Activated CD4-positive, alpha-beta T cell treated with anti-CD3 and anti-CD28 coated beads, Interleukin-2, amount 10 ng/mL, durations not matched to agents 24 days and 14 days (primary cell): ENCODE results near the gene ADGRF4. TPM values are rescaled to one million over a fixed set of nuclear protein-coding genes. Genes with fewer than 3 reads are reported as not detected.
A peak's percentile ranks its signal among the peaks of the same experiment; 100 is the strongest.
"Not testable (repeated sequence)": the region's sequence is repeated elsewhere in the genome, so short reads cannot be mapped to it uniquely, and the experiment has no call there.

ENCODE experiments used
- DNase-seq: peaks from one replicate; pipeline ENCODE4 v3.0.0; 2022
- H3K27ac Mint-ChIP-seq: one replicate; pipeline ENCODE4 v1.8.0; 2022; ENCODE audit warnings: mild to moderate bottlenecking, mixed read lengths
- H3K27me3 Mint-ChIP-seq: one replicate; pipeline ENCODE4 v1.8.0; 2022; ENCODE audit warnings: mixed read lengths
- H3K36me3 Mint-ChIP-seq: one replicate; pipeline ENCODE4 v1.8.0; 2022; ENCODE audit warnings: low read depth, mild to moderate bottlenecking, mixed read lengths
- H3K4me1 Mint-ChIP-seq: one replicate; pipeline ENCODE4 v1.8.0; 2021; ENCODE audit warnings: mixed read lengths
- H3K4me3 Mint-ChIP-seq: one replicate; pipeline ENCODE4 v1.8.0; 2022; ENCODE audit warnings: mild to moderate bottlenecking, moderate library complexity, mixed read lengths
- H3K9me3 Mint-ChIP-seq: one replicate; pipeline ENCODE4 v1.8.0; 2021; ENCODE audit warnings: mixed read lengths
- intact Hi-C: fragments of 100-400 bp; cut with micrococcal nuclease; formaldehyde crosslinking; loops from one replicate; pipeline ENCODE4 v1.15.1; 2023
- total RNA-seq: library from RNA; stranded (reverse); gene quantifications from 2 replicates; pipeline ENCODE4 v1.2.3, GENCODE V29; 2022

ADGRF4 gene
- total RNA-seq, 1 donor from 2014 or later, result not detected

- Mint-ChIP-seq H3K27ac (no peak overlapping the region), H3K9me3 (no peaks in the 10 kb centered on the region), H3K27me3 (peaks cover 9% of the 10 kb centered on the region), H3K4me3 (no peak overlapping the region), H3K4me1 (peaks cover 2% of the 10 kb centered on the region), H3K36me3 (no peaks in the 10 kb centered on the region)
- intact Hi-C loops, result loop anchor here (1.0 to 2.0 kb wide), 2 partner anchors 103 to 319 kb away; no protein-coding TSS in a partner anchor
- DNase-seq, result peak; percentile 63
Measured at GRCh38 chr6:47733879-47734558, 35.6 kb downstream of the ADGRF4 start.

DNA sequence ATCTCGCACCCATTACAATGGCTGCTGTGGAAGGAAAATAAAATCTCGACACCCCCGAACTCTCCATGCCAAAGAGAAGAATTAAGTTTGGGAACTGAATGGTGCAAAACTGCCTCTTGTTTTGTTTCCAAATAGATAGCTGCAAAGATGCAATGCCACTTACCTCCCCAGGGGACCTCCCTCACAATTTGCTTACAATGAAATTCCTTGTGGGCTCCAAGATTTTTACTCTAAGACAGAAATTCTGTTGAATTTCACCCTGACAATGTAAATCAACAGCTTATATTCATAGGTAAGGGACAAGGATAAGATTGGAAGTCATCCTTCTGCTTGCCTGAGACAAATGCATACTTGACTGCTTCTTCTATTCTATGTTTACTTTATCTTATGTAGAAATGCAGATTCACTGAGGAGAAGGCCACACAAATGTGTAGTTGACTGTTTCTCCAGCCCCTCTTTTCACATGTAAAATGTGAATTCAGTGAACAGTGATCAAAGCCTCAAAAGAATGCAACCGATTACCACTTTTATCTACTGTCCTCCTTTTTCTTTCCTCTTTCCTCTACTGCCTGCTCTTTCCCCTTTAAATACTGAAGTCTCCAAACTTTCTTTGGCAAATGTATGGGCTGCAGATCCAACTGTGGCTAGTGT, 36.6 kb downstream of the ADGRF4 start:
- intact Hi-C loops, result loop anchor here (1.0 to 2.0 kb wide), 2 partner anchors 104 to 320 kb away; no protein-coding TSS in a partner anchor
- Mint-ChIP-seq H3K27me3 (peaks cover 9% of the 10 kb centered on the region), H3K9me3 (no peaks in the 10 kb centered on the region)

GRCh38 chr6:47736083-47736700, 37.8 kb downstream of the ADGRF4 start:
- Mint-ChIP-seq H3K27ac (no peak overlapping the region), H3K4me1 (no peaks in the 10 kb centered on the region), H3K27me3 (peaks cover 9% of the 10 kb centered on the region), H3K9me3 (no peaks in the 10 kb centered on the region), H3K4me3 (no peak overlapping the region), H3K36me3 (no peaks in the 10 kb centered on the region)
- DNase-seq, result no peak
- intact Hi-C loops, result no loop called here

More for the DNA sequence above, 36.6 kb downstream of the ADGRF4 start:
- H3K36me3 Mint-ChIP-seq, result no peaks in the 10 kb centered on the region
- H3K4me3 Mint-ChIP-seq, result no peak overlapping the region
- H3K27ac Mint-ChIP-seq, result no peak overlapping the region
- DNase-seq, result no peak
- no peaks in the 10 kb centered on the region for H3K4me1 Mint-ChIP-seq

DNA sequence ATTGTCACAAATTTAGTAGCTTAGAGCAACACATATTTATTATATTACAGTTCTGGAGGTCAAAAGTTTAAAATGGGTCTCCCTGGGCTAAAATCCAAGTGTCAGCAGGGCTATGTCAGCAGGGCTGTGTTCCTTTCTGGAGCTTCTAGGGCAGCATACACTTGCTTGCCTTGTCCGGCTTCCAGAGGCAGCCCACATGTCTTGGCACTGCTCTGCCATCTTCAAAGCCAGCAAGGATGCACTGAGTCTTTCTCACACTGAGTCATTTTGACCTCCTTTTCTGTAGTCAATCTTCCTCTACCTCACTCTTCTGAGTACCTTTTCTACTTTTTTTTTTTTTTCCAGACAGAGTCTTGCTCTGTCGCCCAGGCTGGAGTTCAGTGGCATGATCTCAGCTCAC, 39.0 kb downstream of the ADGRF4 start:
- Mint-ChIP-seq H3K27ac (no peak overlapping the region), H3K36me3 (no peaks in the 10 kb centered on the region), H3K4me3 (no peak overlapping the region), H3K9me3 (no peaks in the 10 kb centered on the region), H3K27me3 (peaks cover 9% of the 10 kb centered on the region), H3K4me1 (peaks cover 3% of the 10 kb centered on the region)
- no peak for DNase-seq
- intact Hi-C loops, result no loop called here

- no peaks in the 10 kb centered on the region for H3K36me3 Mint-ChIP-seq
Measured at GRCh38 chr6:47740714-47741113, 42.3 kb downstream of the ADGRF4 start.

DNA sequence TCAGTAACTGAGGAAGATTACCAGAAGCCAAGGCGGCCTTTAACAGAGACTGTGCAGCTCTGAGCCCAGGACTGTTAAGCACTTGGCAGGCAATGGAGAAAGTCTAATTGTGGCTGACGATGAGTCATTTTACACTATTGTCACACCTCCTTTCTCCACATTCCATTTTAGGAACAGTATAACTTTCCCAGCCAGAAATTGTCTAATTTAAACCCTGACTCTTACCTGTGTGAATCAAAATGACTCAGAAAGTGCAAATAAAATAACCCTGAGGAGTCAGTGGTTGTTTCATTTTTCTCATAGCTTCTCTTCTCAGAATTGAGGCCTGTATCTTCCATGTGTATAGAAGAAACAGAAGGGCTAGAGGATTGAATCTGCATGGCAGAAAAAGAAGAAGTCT, 43.4 kb downstream of the ADGRF4 start:
- H3K36me3 Mint-ChIP-seq, result no peaks in the 10 kb centered on the region
- H3K4me3 Mint-ChIP-seq, result no peak overlapping the region
- H3K27ac Mint-ChIP-seq, result no peak overlapping the region
- DNase-seq, result no peak
- peaks cover 3% of the 10 kb centered on the region for H3K4me1 Mint-ChIP-seq
- peaks cover 5% of the 10 kb centered on the region for H3K9me3 Mint-ChIP-seq
- no peaks in the 10 kb centered on the region for H3K27me3 Mint-ChIP-seq
- intact Hi-C loops, result no loop called here

More at GRCh38 chr6:47740714-47741113, 42.3 kb downstream of the ADGRF4 start:
- intact Hi-C loops, result no loop called here
- Mint-ChIP-seq H3K27me3 (peaks cover 2% of the 10 kb centered on the region), H3K4me1 (peaks cover 3% of the 10 kb centered on the region), H3K4me3 (no peak overlapping the region), H3K27ac (no peak overlapping the region), H3K9me3 (peaks cover 5% of the 10 kb centered on the region)
- DNase-seq, result no peak

DNA sequence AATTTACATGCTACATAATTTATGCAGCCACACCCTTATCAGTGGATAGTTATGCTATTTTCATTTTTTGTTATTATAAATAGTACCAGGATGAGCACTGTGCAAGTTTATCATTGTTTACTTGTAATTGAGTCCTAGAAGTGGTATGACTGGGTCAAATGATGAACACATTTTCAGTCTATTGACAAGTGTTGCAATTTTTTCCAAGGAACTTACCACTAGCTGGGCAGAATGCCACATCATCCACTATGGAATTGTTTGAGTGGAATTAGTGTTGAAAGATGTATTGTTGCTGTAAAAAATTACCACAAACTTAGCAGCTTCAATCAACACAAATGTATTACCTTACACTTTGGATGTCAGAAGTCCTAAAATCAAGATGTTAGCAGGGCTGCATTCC, 45.4 kb downstream of the ADGRF4 start:
- no peaks in the 10 kb centered on the region for H3K36me3 Mint-ChIP-seq
- intact Hi-C loops, result no loop called here
- no peak overlapping the region for H3K27ac Mint-ChIP-seq
- H3K9me3 Mint-ChIP-seq, result peaks cover 5% of the 10 kb centered on the region
- no peaks in the 10 kb centered on the region for H3K27me3 Mint-ChIP-seq
- no peak overlapping the region for H3K4me3 Mint-ChIP-seq
- DNase-seq, result no peak
- H3K4me1 Mint-ChIP-seq, result peaks cover 3% of the 10 kb centered on the region

DNA sequence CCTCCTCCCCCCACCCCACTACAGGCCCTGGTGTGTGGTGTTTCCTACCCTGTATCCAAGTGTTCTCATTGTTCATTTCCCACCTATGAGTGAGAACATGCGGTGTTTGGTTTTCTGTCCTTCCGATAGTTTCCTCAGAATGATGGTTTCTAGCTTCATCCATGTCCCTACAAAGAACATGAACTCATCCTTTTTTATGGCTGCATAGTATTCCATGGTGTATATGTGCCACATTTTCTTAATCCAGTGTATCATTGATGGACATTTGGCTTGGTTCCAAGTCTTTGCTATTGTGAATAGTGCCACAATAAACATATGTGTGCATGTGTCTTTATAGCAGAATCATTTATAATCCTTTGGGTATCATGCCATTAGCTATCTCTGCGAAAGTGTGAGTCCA, 46.9 kb downstream of the ADGRF4 start:
- H3K4me3 Mint-ChIP-seq, H3K9me3 Mint-ChIP-seq, H3K27me3 Mint-ChIP-seq, DNase-seq, H3K27ac Mint-ChIP-seq, H3K4me1 Mint-ChIP-seq, H3K36me3 Mint-ChIP-seq, intact Hi-C loops: not testable (repeated sequence)

DNA sequence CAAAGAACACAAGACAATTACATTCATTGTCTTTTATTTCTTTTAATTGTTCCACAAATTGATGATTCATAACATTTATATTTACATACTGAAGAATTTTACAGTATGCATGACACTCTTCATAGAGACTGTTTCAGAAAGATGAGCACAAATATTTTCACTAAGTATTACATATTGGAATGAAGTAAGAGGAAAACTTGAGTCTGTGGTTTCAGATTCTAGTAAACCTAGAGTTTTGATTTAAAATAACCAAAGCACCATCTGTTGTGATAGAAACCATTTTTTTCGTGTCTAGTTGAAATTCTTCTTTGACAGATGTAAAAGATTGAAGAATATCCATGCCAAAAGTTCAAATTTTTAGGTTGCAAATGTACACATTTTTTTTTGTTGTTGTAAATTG, 51.4 kb downstream of the ADGRF4 start:
- H3K27ac Mint-ChIP-seq, result no peak overlapping the region
- DNase-seq, result no peak
- no peaks in the 10 kb centered on the region for H3K36me3 Mint-ChIP-seq
- H3K4me3 Mint-ChIP-seq, result no peak overlapping the region
- intact Hi-C loops, result no loop called here
- peaks cover 5% of the 10 kb centered on the region for H3K9me3 Mint-ChIP-seq
- peaks cover 7% of the 10 kb centered on the region for H3K27me3 Mint-ChIP-seq
- no peaks in the 10 kb centered on the region for H3K4me1 Mint-ChIP-seq

- Mint-ChIP-seq H3K4me1 (no peaks in the 10 kb centered on the region), H3K9me3 (no peaks in the 10 kb centered on the region), H3K36me3 (no peaks in the 10 kb centered on the region), H3K27me3 (peaks cover 12% of the 10 kb centered on the region), H3K27ac (no peak overlapping the region), H3K4me3 (no peak overlapping the region)
- no peak for DNase-seq
- intact Hi-C loops, result no loop called here
Measured at GRCh38 chr6:47752801-47753200, 54.4 kb downstream of the ADGRF4 start.

DNA sequence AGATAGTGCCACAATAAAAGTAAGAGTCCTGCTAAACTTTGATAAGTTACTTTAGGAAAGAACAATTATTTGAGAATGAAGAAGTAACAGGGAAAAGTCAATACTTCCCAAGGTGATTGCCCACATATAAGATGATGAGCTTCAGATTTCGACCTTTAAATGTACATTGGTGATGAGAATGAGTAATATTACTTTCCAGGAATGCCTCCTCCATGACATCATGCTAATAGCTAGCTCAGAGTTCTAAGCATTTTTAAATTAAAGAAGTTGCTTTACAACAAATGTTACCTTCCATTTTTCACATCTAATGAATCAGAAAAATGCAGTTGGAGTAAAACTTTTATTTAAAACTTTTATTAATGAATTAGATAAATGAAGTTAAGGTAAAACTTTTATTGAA, 61.0 kb downstream of the ADGRF4 start:
- Mint-ChIP-seq H3K27ac (no peak overlapping the region), H3K9me3 (no peaks in the 10 kb centered on the region), H3K4me1 (no peaks in the 10 kb centered on the region), H3K27me3 (peaks cover 11% of the 10 kb centered on the region), H3K36me3 (no peaks in the 10 kb centered on the region), H3K4me3 (no peak overlapping the region)
- DNase-seq, result no peak
- intact Hi-C loops, result no loop called here

DNA sequence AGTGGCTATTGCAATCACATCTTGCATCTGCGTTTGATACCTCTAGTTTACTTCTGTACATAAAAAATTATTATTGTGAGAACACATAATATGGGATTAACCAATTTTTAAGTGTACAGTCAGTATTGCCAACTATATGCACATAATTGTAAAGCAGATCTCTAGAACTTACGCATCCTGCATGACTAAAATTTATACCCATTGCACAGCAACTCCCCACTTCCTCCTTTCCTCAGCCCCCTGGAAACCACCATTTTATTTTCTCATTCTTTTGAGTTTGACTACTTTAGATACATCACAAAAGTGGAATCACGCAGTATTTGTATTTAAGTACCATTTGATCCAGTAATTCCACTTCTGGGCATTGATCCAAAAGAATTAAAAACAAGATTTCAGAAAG, 64.1 kb downstream of the ADGRF4 start:
- peaks cover 6% of the 10 kb centered on the region for H3K27me3 Mint-ChIP-seq
- H3K27ac Mint-ChIP-seq, result no peak overlapping the region
- H3K9me3 Mint-ChIP-seq, result no peaks in the 10 kb centered on the region
- H3K36me3 Mint-ChIP-seq, result no peaks in the 10 kb centered on the region
- intact Hi-C loops, result no loop called here
- H3K4me3 Mint-ChIP-seq, result no peak overlapping the region
- no peak for DNase-seq
- no peaks in the 10 kb centered on the region for H3K4me1 Mint-ChIP-seq

GRCh38 chr6:47766445-47766844, 68.1 kb downstream of the ADGRF4 start:
- Mint-ChIP-seq H3K9me3 (no peaks in the 10 kb centered on the region), H3K27me3 (peaks cover 10% of the 10 kb centered on the region), H3K4me1 (no peaks in the 10 kb centered on the region), H3K4me3 (no peak overlapping the region), H3K36me3 (no peaks in the 10 kb centered on the region), H3K27ac (no peak overlapping the region)
- intact Hi-C loops, result no loop called here
- no peak for DNase-seq

- Mint-ChIP-seq H3K4me1 (no peaks in the 10 kb centered on the region), H3K27ac (no peak overlapping the region), H3K27me3 (peaks cover 13% of the 10 kb centered on the region), H3K4me3 (no peak overlapping the region), H3K36me3 (no peaks in the 10 kb centered on the region), H3K9me3 (no peaks in the 10 kb centered on the region)
- DNase-seq, result no peak
- intact Hi-C loops, result no loop called here
Measured at GRCh38 chr6:47767102-47767501, 68.7 kb downstream of the ADGRF4 start.
